ENCODE data around the gene CDC23. TPM values are rescaled to one million over a fixed set of nuclear protein-coding genes. Genes with fewer than 3 reads are reported as not detected.

Gene CDC23
- total and polyA plus RNA-seq, 10 of the 15 experiments (the other 5 are each of a cell fraction or from before 2014, with no cell fraction given), result 37.1 to 66.1 (median 48.6) TPM

DNA sequence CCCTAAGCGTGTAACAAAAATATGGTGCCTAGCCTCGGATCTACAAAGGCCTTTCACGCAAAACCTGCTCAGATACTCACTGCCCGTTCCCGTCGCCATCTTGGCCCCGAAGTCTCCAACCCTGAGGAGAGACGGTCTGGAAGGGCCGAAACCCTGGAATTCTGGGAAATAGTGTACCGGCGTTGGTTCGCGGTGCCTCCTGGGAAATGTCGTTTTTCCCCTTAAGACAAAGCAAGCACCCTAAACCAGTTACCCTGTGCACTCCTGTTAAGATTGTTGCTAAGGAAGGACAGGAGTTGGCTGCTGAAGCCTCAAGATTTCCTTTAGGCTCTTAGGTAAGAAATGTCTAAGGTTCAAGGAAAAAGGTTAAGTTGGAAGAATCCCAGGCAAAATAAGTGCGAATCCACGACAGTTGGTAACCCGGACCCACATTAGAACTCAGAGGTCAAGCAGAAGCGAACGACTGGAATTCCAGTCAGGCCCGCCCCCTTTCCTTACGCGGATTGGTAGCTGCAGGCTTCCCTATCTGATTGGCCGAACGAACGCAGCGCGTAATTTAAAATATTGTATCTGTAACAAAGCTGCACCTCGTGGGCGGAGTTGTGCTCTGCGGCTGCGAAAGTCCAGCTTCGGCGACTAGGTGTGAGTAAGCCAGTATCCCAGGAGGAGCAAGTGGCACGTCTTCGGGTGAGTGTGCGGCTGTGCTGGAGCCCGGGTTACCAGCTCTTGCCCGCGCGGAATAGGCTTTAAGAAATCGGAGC is 34.4 kb downstream of the CDC23 start, which contains the start of the genes BRD8 and KIF20A (continued):
- TF ChIP-seq, protein P1, sequence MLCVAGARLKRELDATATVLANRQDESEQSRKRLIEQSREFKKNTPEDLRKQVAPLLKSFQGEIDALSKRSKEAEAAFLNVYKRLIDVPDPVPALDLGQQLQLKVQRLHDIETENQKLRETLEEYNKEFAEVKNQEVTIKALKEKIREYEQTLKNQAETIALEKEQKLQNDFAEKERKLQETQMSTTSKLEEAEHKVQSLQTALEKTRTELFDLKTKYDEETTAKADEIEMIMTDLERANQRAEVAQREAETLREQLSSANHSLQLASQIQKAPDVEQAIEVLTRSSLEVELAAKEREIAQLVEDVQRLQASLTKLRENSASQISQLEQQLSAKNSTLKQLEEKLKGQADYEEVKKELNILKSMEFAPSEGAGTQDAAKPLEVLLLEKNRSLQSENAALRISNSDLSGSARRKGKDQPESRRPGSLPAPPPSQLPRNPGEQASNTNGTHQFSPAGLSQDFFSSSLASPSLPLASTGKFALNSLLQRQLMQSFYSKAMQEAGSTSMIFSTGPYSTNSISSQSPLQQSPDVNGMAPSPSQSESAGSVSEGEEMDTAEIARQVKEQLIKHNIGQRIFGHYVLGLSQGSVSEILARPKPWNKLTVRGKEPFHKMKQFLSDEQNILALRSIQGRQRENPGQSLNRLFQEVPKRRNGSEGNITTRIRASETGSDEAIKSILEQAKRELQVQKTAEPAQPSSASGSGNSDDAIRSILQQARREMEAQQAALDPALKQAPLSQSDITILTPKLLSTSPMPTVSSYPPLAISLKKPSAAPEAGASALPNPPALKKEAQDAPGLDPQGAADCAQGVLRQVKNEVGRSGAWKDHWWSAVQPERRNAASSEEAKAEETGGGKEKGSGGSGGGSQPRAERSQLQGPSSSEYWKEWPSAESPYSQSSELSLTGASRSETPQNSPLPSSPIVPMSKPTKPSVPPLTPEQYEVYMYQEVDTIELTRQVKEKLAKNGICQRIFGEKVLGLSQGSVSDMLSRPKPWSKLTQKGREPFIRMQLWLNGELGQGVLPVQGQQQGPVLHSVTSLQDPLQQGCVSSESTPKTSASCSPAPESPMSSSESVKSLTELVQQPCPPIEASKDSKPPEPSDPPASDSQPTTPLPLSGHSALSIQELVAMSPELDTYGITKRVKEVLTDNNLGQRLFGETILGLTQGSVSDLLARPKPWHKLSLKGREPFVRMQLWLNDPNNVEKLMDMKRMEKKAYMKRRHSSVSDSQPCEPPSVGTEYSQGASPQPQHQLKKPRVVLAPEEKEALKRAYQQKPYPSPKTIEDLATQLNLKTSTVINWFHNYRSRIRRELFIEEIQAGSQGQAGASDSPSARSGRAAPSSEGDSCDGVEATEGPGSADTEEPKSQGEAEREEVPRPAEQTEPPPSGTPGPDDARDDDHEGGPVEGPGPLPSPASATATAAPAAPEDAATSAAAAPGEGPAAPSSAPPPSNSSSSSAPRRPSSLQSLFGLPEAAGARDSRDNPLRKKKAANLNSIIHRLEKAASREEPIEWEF (IDR thresholded peaks at IDR 0.05; ENCODE audit: insufficient replicate concordance, low read depth, low read length), result no peak
- TF ChIP-seq MEF2B (IDR thresholded peaks at IDR 0.05; ENCODE audit: partially characterized antibody, poor library complexity, severe bottlenecking) (no peak), YY1 (IDR thresholded peaks at IDR 0.05; ENCODE audit: low read depth, low read length) (peak; percentile 97), IKZF2 (IDR thresholded peaks at IDR 0.05) (peak; percentile 93 to 95), NFIC (IDR thresholded peaks at IDR 0.05; ENCODE audit: low read depth, low read length) (peak; percentile 33; the same call in 1 of the 2 replicates), MYB (IDR thresholded peaks at IDR 0.05; ENCODE audit: borderline replicate concordance, low read depth, low read length) (peak; percentile 98), NBN (IDR thresholded peaks at IDR 0.05) (0 out of 2 replicates have a peak, but pooled peaks have one; percentile 6), LARP7 (IDR thresholded peaks at IDR 0.05) (peak; percentile 38; the same call in 1 of the 2 replicates), SIN3A (IDR thresholded peaks at IDR 0.05; ENCODE audit: low read depth, low read length) (peak; percentile 100), POLR2A (IDR thresholded peaks at IDR 0.05; ENCODE audit: low read depth, low read length) (peak; percentile 73), TAF1 (IDR thresholded peaks at IDR 0.05; ENCODE audit: borderline replicate concordance, low read depth, low read length) (peak; percentile 89), MTA2 (IDR thresholded peaks at IDR 0.05; ENCODE audit: low read depth) (peak; percentile 92), CREB1 (IDR thresholded peaks at IDR 0.05; ENCODE audit: low read depth) (peak; percentile 74), NR2C1 (IDR thresholded peaks at IDR 0.05) (peak; percentile 97), EED (IDR thresholded peaks at IDR 0.05; ENCODE audit: low read depth) (peak; percentile 90), MTA3 (IDR thresholded peaks at IDR 0.05; ENCODE audit: borderline replicate concordance, low read length) (no peak), NR2F1 (conservative IDR thresholded peaks at IDR 0.05) (peak; percentile 63), HDAC2 (IDR thresholded peaks at IDR 0.05) (peak; percentile 98), FOS (IDR thresholded peaks at IDR 0.05; ENCODE audit: borderline replicate concordance, extremely low read depth, insufficient read length) (peak; percentile 40)
- TF ChIP-seq, protein P2, sequence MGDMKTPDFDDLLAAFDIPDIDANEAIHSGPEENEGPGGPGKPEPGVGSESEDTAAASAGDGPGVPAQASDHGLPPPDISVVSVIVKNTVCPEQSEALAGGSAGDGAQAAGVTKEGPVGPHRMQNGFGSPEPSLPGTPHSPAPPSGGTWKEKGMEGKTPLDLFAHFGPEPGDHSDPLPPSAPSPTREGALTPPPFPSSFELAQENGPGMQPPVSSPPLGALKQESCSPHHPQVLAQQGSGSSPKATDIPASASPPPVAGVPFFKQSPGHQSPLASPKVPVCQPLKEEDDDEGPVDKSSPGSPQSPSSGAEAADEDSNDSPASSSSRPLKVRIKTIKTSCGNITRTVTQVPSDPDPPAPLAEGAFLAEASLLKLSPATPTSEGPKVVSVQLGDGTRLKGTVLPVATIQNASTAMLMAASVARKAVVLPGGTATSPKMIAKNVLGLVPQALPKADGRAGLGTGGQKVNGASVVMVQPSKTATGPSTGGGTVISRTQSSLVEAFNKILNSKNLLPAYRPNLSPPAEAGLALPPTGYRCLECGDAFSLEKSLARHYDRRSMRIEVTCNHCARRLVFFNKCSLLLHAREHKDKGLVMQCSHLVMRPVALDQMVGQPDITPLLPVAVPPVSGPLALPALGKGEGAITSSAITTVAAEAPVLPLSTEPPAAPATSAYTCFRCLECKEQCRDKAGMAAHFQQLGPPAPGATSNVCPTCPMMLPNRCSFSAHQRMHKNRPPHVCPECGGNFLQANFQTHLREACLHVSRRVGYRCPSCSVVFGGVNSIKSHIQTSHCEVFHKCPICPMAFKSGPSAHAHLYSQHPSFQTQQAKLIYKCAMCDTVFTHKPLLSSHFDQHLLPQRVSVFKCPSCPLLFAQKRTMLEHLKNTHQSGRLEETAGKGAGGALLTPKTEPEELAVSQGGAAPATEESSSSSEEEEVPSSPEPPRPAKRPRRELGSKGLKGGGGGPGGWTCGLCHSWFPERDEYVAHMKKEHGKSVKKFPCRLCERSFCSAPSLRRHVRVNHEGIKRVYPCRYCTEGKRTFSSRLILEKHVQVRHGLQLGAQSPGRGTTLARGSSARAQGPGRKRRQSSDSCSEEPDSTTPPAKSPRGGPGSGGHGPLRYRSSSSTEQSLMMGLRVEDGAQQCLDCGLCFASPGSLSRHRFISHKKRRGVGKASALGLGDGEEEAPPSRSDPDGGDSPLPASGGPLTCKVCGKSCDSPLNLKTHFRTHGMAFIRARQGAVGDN (IDR thresholded peaks at IDR 0.05), result peak; percentile 70; the same call in 1 of the 2 replicates
- TF ChIP-seq, protein P3, sequence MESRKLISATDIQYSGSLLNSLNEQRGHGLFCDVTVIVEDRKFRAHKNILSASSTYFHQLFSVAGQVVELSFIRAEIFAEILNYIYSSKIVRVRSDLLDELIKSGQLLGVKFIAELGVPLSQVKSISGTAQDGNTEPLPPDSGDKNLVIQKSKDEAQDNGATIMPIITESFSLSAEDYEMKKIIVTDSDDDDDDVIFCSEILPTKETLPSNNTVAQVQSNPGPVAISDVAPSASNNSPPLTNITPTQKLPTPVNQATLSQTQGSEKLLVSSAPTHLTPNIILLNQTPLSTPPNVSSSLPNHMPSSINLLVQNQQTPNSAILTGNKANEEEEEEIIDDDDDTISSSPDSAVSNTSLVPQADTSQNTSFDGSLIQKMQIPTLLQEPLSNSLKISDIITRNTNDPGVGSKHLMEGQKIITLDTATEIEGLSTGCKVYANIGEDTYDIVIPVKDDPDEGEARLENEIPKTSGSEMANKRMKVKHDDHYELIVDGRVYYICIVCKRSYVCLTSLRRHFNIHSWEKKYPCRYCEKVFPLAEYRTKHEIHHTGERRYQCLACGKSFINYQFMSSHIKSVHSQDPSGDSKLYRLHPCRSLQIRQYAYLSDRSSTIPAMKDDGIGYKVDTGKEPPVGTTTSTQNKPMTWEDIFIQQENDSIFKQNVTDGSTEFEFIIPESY (IDR thresholded peaks at IDR 0.05), result no peak
